Lower lobe of right lung (tissue), 2 donors: ENCODE measurements around the gene STN1. TPM values are rescaled to one million over a fixed set of nuclear protein-coding genes. Genes with fewer than 3 reads are reported as not detected.
A peak's percentile ranks its signal among the peaks of the same experiment; 100 is the strongest.

Source experiments
- ATAC-seq, 2 donors: fragments of 200-7000 bp; cut with Tn5 transposase; one replicate each; pipeline ENCODE4 v1.9.1; 2020 to 2022; ENCODE audit warnings: mild to moderate bottlenecking in 2 of 2, moderate library complexity in 2 of 2
- DNase-seq: peaks from one replicate; pipeline ENCODE4 v3.0.0-alpha.2; 2020
- H3K27ac ChIP-seq: fragments of 200-600 bp; one replicate; pipeline ENCODE4 v1.8.0; 2022
- H3K27me3 ChIP-seq: fragments of 200-600 bp; one replicate; pipeline ENCODE4 v1.8.0; 2022; ENCODE audit warnings: low read depth
- H3K36me3 ChIP-seq: fragments of 200-600 bp; one replicate; pipeline ENCODE4 v1.8.0; 2022; ENCODE audit warnings: mild to moderate bottlenecking
- H3K4me1 ChIP-seq: fragments of 200-600 bp; one replicate; pipeline ENCODE4 v1.8.0; 2022
- H3K4me3 ChIP-seq: fragments of 200-600 bp; one replicate; pipeline ENCODE4 v1.8.0; 2022; ENCODE audit warnings: mild to moderate bottlenecking
- H3K9me3 ChIP-seq: fragments of 200-600 bp; one replicate; pipeline ENCODE4 v1.8.0; 2022
- CTCF ChIP-seq: fragments of 200-600 bp; IDR thresholded peaks from one replicate; pipeline ENCODE4 v1.8.0; 2022; ENCODE audit warnings: antibody characterized with exemption, mild to moderate bottlenecking
- intact Hi-C: fragments of 100-400 bp; cut with DNase I; formaldehyde crosslinking; loops from one replicate; pipeline ENCODE4 v1.11.0; 2022
- total RNA-seq: library from RNA; stranded (reverse); fragmentation: NEBNext Ultra II Directional; extraction: Animal tissue kit (Norgen Biotek cat#: 25700); gene quantifications from one replicate; pipeline ENCODE4 v1.2.1, GENCODE V29; 2021
- donor health status: DM: no; HTN: yes; CAD: no; lungs with severe emphysema.

Gene STN1
- total RNA-seq, 1 donor from 2014 or later = 37.0 TPM

GRCh38 chr10:103859161-103860086 lies 58.6 kb downstream of the STN1 start:
- Histone ChIP-seq H3K4me3 (no peak overlapping the region), H3K9me3 (no peaks in the 10 kb centered on the region), H3K27ac (no peak overlapping the region), H3K4me1 (peaks cover 14% of the 10 kb centered on the region), H3K36me3 (no peaks in the 10 kb centered on the region), H3K27me3 (no peaks in the 10 kb centered on the region)
- DNase-seq (no peak), ATAC-seq (peak; percentile 63 to 77)
- TF ChIP-seq CTCF = peak; percentile 74
- intact Hi-C loops = loop anchor here (5.0 kb wide), 1 partner anchor 147 kb away; no protein-coding TSS in a partner anchor

- TF ChIP-seq CTCF = no peak
- Histone ChIP-seq H3K9me3 (no peaks in the 10 kb centered on the region), H3K36me3 (no peaks in the 10 kb centered on the region), H3K27ac (no peak overlapping the region), H3K4me1 (peaks cover 25% of the 10 kb centered on the region), H3K4me3 (no peak overlapping the region), H3K27me3 (no peaks in the 10 kb centered on the region)
- no peak for ATAC-seq
- no peak for DNase-seq
- intact Hi-C loops = loop anchor here (5.0 kb wide), 1 partner anchor 146 kb away; no protein-coding TSS in a partner anchor
Observed at GRCh38 chr10:103858360-103858759, 59.6 kb downstream of the STN1 start.

GRCh38 chr10:103856797-103857170 lies 61.2 kb downstream of the STN1 start:
- Histone ChIP-seq H3K36me3 (no peaks in the 10 kb centered on the region), H3K9me3 (no peaks in the 10 kb centered on the region), H3K4me3 (no peak overlapping the region), H3K4me1 (peaks cover 41% of the 10 kb centered on the region), H3K27ac (no peak overlapping the region), H3K27me3 (no peaks in the 10 kb centered on the region)
- ATAC-seq (no peak), DNase-seq (no peak)
- TF ChIP-seq CTCF = no peak
- intact Hi-C loops = loop anchor here (5.0 kb wide), 1 partner anchor 144 kb away; no protein-coding TSS in a partner anchor

GRCh38 chr10:103855852-103856796 lies 61.9 kb downstream of the STN1 start:
- no peaks in the 10 kb centered on the region for H3K27me3 ChIP-seq
- peaks cover 48% of the 10 kb centered on the region for H3K4me1 ChIP-seq
- peak overlapping the region; percentile 64 for H3K27ac ChIP-seq
- H3K36me3 ChIP-seq = no peaks in the 10 kb centered on the region
- no peak for DNase-seq
- no peak for ATAC-seq
- H3K4me3 ChIP-seq = peak overlapping the region; percentile 73
- intact Hi-C loops = loop anchor here (5.0 kb wide), 1 partner anchor 144 kb away; no protein-coding TSS in a partner anchor
- no peaks in the 10 kb centered on the region for H3K9me3 ChIP-seq
- TF ChIP-seq CTCF = no peak

GRCh38 chr10:103855424-103855823 lies 62.6 kb downstream of the STN1 start, which contains the start of gene SH3PXD2A:
Gene SH3PXD2A (minus strand): TSS chr10:103855576. CDS start chr10:103855266, 310 bp downstream.
- intact Hi-C loops = loop anchor here (5.0 kb wide), 1 partner anchor 143 kb away; no protein-coding TSS in a partner anchor
- H3K9me3 ChIP-seq = no peaks in the 10 kb centered on the region
- H3K4me1 ChIP-seq = peaks cover 55% of the 10 kb centered on the region
- no peak for DNase-seq
- TF ChIP-seq CTCF = peak; percentile 6
- peak; percentile 37 to 45 for ATAC-seq
- peak within 1 kb of the TSS; percentile 64 for H3K27ac ChIP-seq
- H3K36me3 ChIP-seq = no peaks in the 10 kb centered on the region
- no peaks in the 10 kb centered on the region for H3K27me3 ChIP-seq
- H3K4me3 ChIP-seq = peak within 1 kb of the TSS; percentile 73
